ENCODE data around the gene FLG2.
"Not testable (repeated sequence)": the region's sequence is repeated elsewhere in the genome, so short reads cannot be mapped to it uniquely, and the experiment has no call there.

FLG2 gene

DNA sequence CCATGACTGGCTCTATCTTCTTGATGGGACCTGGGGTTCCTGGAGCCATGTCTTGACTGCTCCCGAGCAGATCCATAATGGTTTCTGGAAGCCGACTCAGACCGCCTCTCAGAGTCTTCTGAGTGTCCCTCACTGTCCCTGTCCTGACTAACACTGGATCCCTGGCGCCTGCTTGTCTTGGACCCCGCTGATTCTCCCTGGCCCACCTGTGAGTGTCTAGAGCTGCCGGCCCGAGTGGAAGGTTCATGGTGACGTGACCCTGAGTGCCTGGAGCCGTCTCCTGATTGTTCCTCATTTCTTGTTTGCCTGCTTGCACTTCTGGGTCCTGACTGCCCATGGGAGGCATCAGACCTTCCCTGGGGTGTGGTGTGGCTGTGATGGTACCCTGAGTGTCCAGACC is 49.9 kb downstream of the FLG2 start:
- DNase-seq = no peak

DNA sequence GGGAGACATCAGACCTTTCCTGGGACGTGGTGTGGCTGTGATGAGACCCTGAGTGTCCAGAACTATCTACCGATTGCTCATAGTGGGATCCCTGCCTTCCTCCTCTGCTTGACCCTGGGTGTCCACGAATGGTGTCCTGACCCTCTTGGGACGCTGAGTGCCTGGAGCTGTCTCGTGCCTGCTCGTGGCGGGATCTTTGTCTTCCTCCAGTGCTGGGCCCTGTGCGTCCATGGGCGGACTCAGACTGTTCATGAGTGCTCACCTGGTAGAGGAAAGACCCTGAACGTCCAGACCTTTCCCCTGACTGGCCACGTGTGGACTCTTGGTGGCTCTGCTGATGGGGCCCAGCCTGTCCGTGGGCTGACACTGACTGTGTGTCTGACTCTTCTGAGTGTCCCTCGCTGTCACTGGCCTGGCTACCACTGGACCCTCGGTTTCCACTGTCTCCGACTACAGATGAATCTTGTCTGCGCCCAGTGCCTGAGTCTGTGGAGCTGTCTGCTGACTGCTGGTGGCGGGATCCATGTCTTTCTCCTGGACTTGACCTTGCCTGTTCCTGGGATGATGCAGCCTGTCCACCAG is 50.4 kb downstream of the FLG2 start:
- not testable (repeated sequence) for DNase-seq

DNA sequence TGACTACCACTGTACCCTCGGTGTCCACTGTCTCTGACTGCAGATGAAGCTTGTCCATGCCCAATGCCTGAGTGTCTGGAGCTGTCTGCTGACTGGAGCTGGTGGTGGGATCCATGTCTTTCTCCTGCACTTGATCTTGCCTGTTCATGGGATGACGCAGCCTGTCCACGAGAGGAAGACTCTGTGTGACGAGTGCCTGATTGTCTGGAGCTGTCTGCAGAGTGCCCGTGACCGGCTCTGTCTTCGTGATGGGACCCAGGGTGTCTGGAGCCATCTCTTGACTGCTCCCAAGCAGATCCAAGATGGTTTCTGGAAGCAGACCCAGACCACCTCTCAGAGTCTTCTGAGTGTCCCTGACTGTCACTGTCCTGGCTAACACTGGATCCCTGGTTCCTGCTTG is 51.0 kb downstream of the FLG2 start:
- DNase-seq = not testable (repeated sequence)

DNA sequence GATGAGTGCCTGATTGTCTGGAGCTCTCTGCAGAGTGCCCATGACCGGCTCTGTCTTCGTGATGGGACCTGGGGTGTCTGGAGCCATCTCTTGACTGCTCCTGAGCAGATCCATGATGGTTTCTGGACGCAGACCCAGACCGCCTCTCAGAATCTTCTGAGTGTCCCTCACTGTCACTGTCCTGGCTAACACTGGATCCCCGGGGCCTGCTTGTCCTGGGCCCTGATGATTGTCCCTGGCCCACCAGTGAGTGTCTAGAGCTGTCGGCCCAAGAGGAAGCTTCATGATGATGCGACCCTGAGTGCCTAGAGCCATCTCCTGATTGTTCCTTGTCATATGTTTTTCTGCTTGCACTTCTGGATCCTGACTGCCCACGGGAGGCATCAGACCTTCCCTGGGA is 51.8 kb downstream of the FLG2 start:
- DNase-seq = not testable (repeated sequence)

DNA sequence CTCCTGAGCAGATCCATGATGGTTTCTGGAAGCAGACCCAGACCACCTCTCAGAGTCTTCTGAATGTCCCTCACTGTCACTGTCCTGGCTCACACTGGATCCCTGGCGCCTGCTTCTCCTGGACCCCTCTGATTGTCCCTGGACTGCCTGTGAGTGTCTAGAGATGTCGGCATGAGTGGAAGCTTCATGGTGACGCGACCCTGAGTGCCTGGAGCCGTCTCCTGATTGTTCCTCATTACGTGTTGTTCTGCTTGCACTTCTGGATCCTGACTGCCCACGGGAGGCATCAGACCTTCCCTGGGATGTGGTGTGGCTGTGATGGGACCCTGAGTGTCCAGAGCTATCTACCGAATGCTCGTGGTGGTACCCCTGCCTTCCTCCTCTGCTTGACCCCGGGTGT is 53.7 kb downstream of the FLG2 start:
- DNase-seq = not testable (repeated sequence)

DNA sequence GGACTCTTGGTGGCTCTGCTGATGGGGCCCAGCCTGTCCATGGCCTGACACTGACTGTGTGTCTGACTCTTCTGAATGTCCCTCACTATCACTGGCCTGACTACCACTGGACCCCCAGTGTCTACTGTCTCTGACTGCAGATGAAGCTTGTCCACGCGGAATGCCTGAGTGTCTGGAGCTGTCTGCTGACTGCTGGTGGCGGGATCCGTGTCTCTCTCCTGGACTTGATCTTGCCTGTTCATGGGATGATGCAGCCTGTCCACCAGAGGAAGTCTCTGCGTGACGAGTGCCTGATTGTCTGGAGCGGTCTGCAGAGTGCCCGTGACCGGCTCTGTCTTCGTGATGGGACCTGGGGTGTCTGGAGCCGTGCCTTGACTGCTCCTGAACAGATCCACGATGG is 55.0 kb downstream of the FLG2 start:
- DNase-seq = not testable (repeated sequence)

DNA sequence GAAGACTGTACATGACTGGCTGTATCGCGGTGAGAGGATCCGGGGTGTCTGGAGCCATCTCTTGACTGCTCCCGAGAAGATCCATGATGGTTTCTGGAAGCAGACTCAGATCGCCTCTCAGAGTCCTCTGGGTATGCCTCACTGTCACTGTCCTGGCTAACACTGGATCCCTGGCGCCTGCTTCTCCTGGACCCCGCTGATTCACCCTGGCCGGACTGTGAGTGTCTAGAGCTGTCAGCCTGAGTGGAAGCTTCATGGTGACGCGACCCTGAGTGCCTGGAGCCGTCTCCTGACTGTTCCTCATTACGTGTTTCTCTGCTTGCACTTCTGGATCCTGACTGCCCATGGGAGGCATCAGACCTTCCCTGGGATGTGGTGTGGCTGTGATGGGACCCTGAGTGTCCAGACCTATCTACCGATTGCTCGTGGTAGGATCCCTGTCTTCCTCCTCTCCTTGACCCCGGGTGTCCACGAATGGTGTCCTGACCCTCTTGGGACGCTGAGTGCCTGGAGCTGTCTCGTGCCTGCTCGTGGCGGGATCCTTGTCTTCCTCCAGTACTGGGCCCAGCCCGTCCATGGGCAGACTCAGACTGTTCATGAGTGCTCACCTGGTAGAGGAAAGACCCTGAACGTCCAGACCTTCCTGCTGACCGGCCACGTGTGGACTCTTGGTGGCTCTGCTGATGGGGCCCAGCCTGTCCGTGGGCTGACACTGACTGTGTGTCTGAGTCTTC is 56.5 kb downstream of the FLG2 start:
- not testable (repeated sequence) for DNase-seq
